ENCODE measurements around the gene PDE4D. TPM values are rescaled to one million over a fixed set of nuclear protein-coding genes. Genes with fewer than 3 reads are reported as not detected.

PDE4D gene
- total and polyA plus RNA-seq, 2 donors (not counting 1 experiment from before 2014, with no cell fraction given): 14.9 to 171 TPM

DNA sequence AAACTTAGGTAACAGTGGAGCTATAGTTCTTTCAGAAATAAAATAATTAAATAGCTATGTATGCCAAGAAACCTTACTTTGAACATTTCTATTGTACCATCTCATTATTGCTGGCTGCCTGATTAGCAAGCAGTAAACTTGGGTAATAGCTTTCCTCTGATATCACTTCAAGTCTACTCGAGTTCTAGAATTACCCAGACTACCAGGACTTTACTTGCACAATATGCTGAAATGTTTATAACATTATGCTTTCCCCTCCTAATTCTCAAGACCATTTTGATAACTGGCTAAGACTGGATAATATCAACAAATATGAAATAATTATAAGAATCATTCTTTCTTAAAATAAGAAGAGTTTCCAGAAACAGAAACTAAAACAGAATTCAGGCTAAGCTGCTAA is 798.0 kb downstream of the PDE4D start:
- no peak overlapping the region for H3K4me3 ChIP-seq (ENCODE audit: control extremely low read depth in 1 of 5, extremely low read depth in 1 of 5, insufficient read depth in 1 of 5, low read depth in 2 of 5, low read length in 4 of 5)
- no peak overlapping the region for H3K27ac ChIP-seq (ENCODE audit: low read length in 2 of 2)
- ATAC-seq (ENCODE audit: low read depth) (no peak), DNase-seq (no peak)
- H3K36me3 ChIP-seq (replicated peaks in 1 of 2; ENCODE audit: control extremely low read depth in 1 of 2, control insufficient read depth in 1 of 2, extremely low read depth in 1 of 2, insufficient read depth in 2 of 2, low read length in 1 of 2): no peaks in the 10 kb centered on the region
- no peaks in the 10 kb centered on the region for H3K4me1 ChIP-seq (ENCODE audit: control insufficient read depth in 2 of 2, insufficient read depth in 2 of 2, low read length in 2 of 2)
- no peak overlapping the region for H3K4me3 Mint-ChIP-seq
- H3K4me2 ChIP-seq (replicated peaks; ENCODE audit: low read depth, low read length, poor library complexity, severe bottlenecking): no peak overlapping the region
- WGBS (ENCODE audit: insufficient coverage): no CpG with 5 or more reads among the region's 1 CpG
- no peaks in the 10 kb centered on the region for H3K79me2 ChIP-seq (ENCODE audit: control insufficient read depth, insufficient read depth, low read length)
- H3K27ac Mint-ChIP-seq: no peak overlapping the region
- no peaks in the 10 kb centered on the region for H4K20me1 ChIP-seq (ENCODE audit: control insufficient read depth, insufficient read depth, low read length, poor library complexity, severe bottlenecking)
- H3K9me3 Mint-ChIP-seq (ENCODE audit: insufficient read depth): no peaks in the 10 kb centered on the region
- CTCF ChIA-PET: interaction anchor here (1.1 to 1.6 kb wide), 2 partner anchors 65 to 93 kb away, joined by 3 to 4 read pairs; no protein-coding TSS in a partner anchor
- H2AFZ ChIP-seq (ENCODE audit: insufficient read depth, low read depth, low read length, poor library complexity, severe bottlenecking): no peak overlapping the region
- intact Hi-C loops (cut with micrococcal nuclease): no loop called here
- H3K27me3 ChIP-seq (replicated peaks in 1 of 4; ENCODE audit: control extremely low read depth in 1 of 4, control insufficient read depth in 3 of 4, insufficient read depth in 4 of 4, low read length in 3 of 4): no peaks in the 10 kb centered on the region
- peaks cover under 1% of the 10 kb centered on the region for H3K27me3 Mint-ChIP-seq
- no peak overlapping the region for H3K9ac ChIP-seq (ENCODE audit: low read length)
- no peaks in the 10 kb centered on the region for H3K9me3 ChIP-seq (ENCODE audit: control extremely low read depth in 1 of 3, control insufficient read depth in 2 of 3, insufficient read depth in 1 of 3, low read length in 2 of 3)
- POLR2A ChIA-PET: no interaction called here
- H3K4me1 Mint-ChIP-seq: no peaks in the 10 kb centered on the region
- TF ChIP-seq, protein P1, sequence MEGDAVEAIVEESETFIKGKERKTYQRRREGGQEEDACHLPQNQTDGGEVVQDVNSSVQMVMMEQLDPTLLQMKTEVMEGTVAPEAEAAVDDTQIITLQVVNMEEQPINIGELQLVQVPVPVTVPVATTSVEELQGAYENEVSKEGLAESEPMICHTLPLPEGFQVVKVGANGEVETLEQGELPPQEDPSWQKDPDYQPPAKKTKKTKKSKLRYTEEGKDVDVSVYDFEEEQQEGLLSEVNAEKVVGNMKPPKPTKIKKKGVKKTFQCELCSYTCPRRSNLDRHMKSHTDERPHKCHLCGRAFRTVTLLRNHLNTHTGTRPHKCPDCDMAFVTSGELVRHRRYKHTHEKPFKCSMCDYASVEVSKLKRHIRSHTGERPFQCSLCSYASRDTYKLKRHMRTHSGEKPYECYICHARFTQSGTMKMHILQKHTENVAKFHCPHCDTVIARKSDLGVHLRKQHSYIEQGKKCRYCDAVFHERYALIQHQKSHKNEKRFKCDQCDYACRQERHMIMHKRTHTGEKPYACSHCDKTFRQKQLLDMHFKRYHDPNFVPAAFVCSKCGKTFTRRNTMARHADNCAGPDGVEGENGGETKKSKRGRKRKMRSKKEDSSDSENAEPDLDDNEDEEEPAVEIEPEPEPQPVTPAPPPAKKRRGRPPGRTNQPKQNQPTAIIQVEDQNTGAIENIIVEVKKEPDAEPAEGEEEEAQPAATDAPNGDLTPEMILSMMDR (IDR thresholded peaks at IDR 0.05): no peak
- TF ChIP-seq EZH2 (IDR thresholded peaks at IDR 0.05; ENCODE audit: borderline replicate concordance, insufficient read depth, low read depth, low read length, poor library complexity, severe bottlenecking): no peak

DNA sequence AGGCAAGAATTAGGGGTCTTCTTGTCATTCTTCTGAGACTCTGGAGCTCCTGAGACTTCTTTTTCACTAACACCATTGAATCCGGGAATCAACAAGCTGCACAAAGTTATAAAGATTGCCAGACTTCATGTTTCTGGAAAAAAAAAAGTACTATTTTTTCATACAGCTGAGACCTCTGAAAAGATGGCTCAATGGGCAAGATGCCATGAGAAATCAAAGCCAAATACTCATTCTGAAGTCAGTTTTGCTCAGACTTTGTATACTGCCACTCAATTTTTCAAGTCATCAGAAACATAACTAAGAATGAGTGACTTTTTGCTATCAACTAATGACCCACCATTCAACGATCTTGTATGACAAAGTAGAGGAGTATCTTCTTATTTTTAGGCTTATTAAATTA is 798.7 kb downstream of the PDE4D start:
- no peaks in the 10 kb centered on the region for H4K20me1 ChIP-seq (ENCODE audit: control insufficient read depth, insufficient read depth, low read length, poor library complexity, severe bottlenecking)
- TF ChIP-seq EZH2 (IDR thresholded peaks at IDR 0.05; ENCODE audit: borderline replicate concordance, insufficient read depth, low read depth, low read length, poor library complexity, severe bottlenecking): no peak
- TF ChIP-seq, protein P1 (IDR thresholded peaks at IDR 0.05): no peak
- H3K36me3 ChIP-seq (replicated peaks in 1 of 2; ENCODE audit: control extremely low read depth in 1 of 2, control insufficient read depth in 1 of 2, extremely low read depth in 1 of 2, insufficient read depth in 2 of 2, low read length in 1 of 2): no peaks in the 10 kb centered on the region
- no peak overlapping the region for H3K9ac ChIP-seq (ENCODE audit: low read length)
- Mint-ChIP-seq H3K27me3 (peaks cover 5% of the 10 kb centered on the region), H3K4me1 (no peaks in the 10 kb centered on the region), H3K9me3 (ENCODE audit: insufficient read depth) (no peaks in the 10 kb centered on the region), H3K4me3 (no peak overlapping the region), H3K27ac (no peak overlapping the region)
- WGBS (ENCODE audit: insufficient coverage): no CpG with 5 or more reads among the region's 2 CpGs
- no peaks in the 10 kb centered on the region for H3K79me2 ChIP-seq (ENCODE audit: control insufficient read depth, insufficient read depth, low read length)
- POLR2A ChIA-PET: no interaction called here
- intact Hi-C loops (cut with micrococcal nuclease): no loop called here
- no peak for ATAC-seq (ENCODE audit: low read depth)
- H3K27ac ChIP-seq (ENCODE audit: low read length in 2 of 2): no peak overlapping the region
- CTCF ChIA-PET: interaction anchor here (1.6 kb wide), 1 partner anchor 94 kb away, joined by 4 read pairs; no protein-coding TSS in a partner anchor
- no peak for DNase-seq
- no peak overlapping the region for H3K4me2 ChIP-seq (replicated peaks; ENCODE audit: low read depth, low read length, poor library complexity, severe bottlenecking)
- no peak overlapping the region for H3K4me3 ChIP-seq (ENCODE audit: control extremely low read depth in 1 of 5, extremely low read depth in 1 of 5, insufficient read depth in 1 of 5, low read depth in 2 of 5, low read length in 4 of 5)
- H2AFZ ChIP-seq (ENCODE audit: insufficient read depth, low read depth, low read length, poor library complexity, severe bottlenecking): no peak overlapping the region
- no peaks in the 10 kb centered on the region for H3K27me3 ChIP-seq (replicated peaks in 1 of 4; ENCODE audit: control extremely low read depth in 1 of 4, control insufficient read depth in 3 of 4, insufficient read depth in 4 of 4, low read length in 3 of 4)
- H3K4me1 ChIP-seq (ENCODE audit: control insufficient read depth in 2 of 2, insufficient read depth in 2 of 2, low read length in 2 of 2): no peaks in the 10 kb centered on the region
- H3K9me3 ChIP-seq (ENCODE audit: control extremely low read depth in 1 of 3, control insufficient read depth in 2 of 3, insufficient read depth in 1 of 3, low read length in 2 of 3): no peaks in the 10 kb centered on the region
